Central memory CD8-positive, alpha-beta T cell (primary cell): Measurements from ENCODE around the gene FAM98B.

Source experiments
- ATAC-seq: fragments of 150-1000 bp; cut with Tn5 transposase; replicated peaks from 2 replicates; pipeline ENCODE4 v1.10.0; 2022; ENCODE audit warnings: mild to moderate bottlenecking, moderate FRiP score, moderate number of reproducible peaks; ENCODE audit not compliant: poor library complexity, severe bottlenecking; ENCODE audit errors: extremely low read depth
- DNase-seq, 2 donors: peaks; one replicate each; pipeline ENCODE4 v3.0.0; 2021; ENCODE audit warnings: low spot score in 2 of 2
- H3K27ac Mint-ChIP-seq: one replicate; pipeline ENCODE4 v1.8.0; 2022; ENCODE audit warnings: low read depth, mild to moderate bottlenecking, moderate library complexity, mixed read lengths
- H3K27me3 Mint-ChIP-seq: one replicate; pipeline ENCODE4 v1.8.0; 2022; ENCODE audit warnings: mixed read lengths
- H3K36me3 Mint-ChIP-seq: one replicate; pipeline ENCODE4 v1.8.0; 2022; ENCODE audit warnings: mild to moderate bottlenecking, moderate library complexity, mixed read lengths; ENCODE audit not compliant: insufficient read depth
- H3K4me1 Mint-ChIP-seq: one replicate; pipeline ENCODE4 v1.8.0; 2022; ENCODE audit warnings: mixed read lengths
- H3K4me3 Mint-ChIP-seq: one replicate; pipeline ENCODE4 v1.8.0; 2022; ENCODE audit warnings: mild to moderate bottlenecking, moderate library complexity, mixed read lengths
- H3K9me3 Mint-ChIP-seq: one replicate; pipeline ENCODE4 v1.8.0; 2022; ENCODE audit warnings: mixed read lengths

The FAM98B gene

DNA sequence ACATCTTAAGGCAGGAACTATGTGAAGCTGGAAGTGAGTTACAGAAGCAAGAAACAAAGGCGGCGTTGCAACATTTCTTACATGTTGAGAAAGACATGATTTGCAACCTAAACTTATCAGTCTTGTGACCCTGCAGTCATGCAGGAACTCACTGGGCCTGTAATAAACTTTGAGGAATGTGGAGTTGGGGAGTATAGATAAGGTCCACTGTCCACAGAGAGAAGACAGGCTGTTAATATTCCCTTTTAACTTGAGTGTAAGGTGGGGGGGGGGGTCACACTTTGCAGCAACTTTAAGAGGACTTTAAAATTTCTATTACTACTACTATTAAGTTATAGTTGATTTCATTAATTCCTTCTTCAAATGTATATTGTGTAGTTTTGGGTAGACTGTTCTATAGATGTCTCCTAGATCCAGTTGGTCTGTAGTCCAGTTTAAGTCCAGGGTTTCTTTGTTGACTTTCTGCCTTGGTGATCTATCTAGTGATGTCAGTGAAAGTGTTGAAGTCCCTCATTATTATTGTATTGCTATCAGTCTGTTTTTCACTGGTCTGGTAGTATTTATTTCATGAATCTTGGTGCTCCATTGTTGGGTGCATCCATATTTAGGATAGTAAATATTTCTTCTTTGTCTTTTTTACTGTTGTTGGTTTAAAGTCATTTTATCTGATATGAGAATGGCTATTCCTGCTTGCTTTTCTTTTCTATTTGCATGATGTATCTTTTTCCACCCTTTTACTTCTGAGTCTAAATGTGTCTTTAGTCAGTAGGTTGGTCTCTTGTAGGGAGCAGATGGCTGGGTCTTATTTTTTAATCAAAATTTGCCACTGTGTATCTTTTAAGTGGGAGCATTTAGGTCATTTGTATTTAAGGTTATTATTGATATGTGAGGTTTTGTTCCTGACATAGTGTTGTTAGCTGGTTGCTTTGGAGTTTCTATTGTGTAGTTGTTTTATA, 15.6 kb upstream of the FAM98B start:
- Mint-ChIP-seq H3K4me1 (peaks cover 7% of the 10 kb centered on the region), H3K36me3 (peaks cover 3% of the 10 kb centered on the region), H3K9me3 (no peaks in the 10 kb centered on the region), H3K27me3 (peaks cover 66% of the 10 kb centered on the region), H3K4me3 (no peak overlapping the region), H3K27ac (no peak overlapping the region)
- DNase-seq (no peak), ATAC-seq (no peak)

DNA sequence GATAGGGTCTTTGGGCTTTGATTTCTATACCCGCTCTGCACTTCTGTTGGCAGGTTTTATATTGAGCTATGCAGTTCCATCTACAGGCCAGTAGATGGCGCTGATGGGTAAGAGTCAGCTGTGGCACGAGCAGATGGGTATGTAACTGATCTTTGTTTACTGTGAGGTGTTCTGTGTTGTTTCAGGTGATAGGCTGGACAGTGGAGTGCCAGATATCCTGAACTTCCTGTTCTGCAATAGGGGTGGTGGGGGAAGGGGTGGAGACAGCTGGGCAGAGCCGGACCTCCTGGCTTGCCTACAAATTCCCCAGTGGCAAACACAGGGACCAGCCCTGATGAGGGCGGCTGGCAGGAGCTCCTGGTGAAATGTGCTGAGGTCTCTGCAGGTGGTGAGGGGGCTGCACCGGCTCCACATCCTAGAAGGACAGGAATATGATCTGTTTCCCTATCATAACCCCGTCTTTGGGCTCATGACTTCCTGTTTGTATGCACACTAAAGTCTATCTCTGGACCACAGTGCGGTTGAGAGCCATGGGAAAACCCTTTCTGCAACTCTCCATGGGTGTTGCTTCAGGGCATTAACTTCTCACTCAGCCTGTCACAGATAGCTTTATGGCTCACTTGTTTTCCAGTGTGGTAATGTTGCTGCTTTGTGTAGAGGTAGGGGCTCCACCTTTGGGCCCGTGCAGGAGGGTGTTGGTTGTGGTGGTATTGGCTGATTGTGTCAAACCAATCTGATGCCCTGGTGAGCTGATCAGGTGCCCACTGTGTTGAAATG, 13.4 kb upstream of the FAM98B start:
- peaks cover 7% of the 10 kb centered on the region for H3K4me1 Mint-ChIP-seq
- DNase-seq (peak in 1 of 2 donors; percentile 41), ATAC-seq (peak; percentile 75)
- H3K9me3 Mint-ChIP-seq = no peaks in the 10 kb centered on the region
- H3K27me3 Mint-ChIP-seq = peaks cover 47% of the 10 kb centered on the region
- peak overlapping the region; percentile 69 for H3K27ac Mint-ChIP-seq
- no peak overlapping the region for H3K4me3 Mint-ChIP-seq
- peaks cover 3% of the 10 kb centered on the region for H3K36me3 Mint-ChIP-seq

DNA sequence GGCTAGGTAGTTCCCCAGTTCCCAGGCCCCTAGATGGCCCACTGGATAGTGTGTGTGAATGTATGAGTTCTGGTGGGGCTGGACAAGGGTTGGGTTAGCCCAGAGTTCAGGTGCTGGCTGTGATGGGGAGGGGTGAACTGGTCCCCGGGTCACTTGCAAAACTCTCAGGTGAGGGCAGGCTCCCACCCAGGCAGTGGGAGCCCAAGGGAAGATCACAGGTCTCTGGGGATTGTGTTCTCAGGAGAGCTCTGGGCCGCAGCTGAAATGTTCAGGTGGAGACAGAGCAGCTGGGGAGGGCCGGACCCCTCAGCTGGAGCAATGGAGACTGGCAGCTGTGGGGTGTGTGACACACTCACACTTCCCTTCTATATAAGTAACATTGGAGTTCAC, 12.8 kb upstream of the FAM98B start:
- peaks cover 3% of the 10 kb centered on the region for H3K36me3 Mint-ChIP-seq
- ATAC-seq (no peak), DNase-seq (no peak)
- no peaks in the 10 kb centered on the region for H3K9me3 Mint-ChIP-seq
- peak overlapping the region; percentile 69 for H3K27ac Mint-ChIP-seq
- no peak overlapping the region for H3K4me3 Mint-ChIP-seq
- peaks cover 41% of the 10 kb centered on the region for H3K27me3 Mint-ChIP-seq
- H3K4me1 Mint-ChIP-seq = peaks cover 7% of the 10 kb centered on the region

DNA sequence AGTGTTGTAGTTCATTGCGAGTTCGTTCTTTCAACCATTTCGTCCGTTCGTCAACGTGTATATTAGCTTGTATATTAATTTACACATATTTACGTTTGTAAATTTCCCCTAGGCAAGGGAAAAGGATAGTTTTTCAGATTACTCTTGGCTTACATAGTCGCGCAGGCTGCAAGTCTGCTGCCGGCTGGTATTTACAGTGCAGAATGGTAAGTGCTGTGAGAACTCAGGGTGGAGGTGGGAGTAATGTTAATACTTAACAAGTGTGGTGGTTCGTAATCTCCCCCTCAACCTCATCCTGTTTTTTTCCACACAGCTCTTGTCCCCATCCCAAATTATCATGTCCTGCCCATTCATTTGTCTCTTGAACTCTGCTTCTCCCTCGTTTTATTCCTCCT, 766 bp downstream of the FAM98B start:
- DNase-seq (no peak), ATAC-seq (peak; percentile 8)
- Mint-ChIP-seq H3K27me3 (no peaks in the 10 kb centered on the region), H3K27ac (peak overlapping the region; percentile 96), H3K4me1 (peaks cover 30% of the 10 kb centered on the region), H3K4me3 (peak overlapping the region; percentile 89), H3K36me3 (peaks cover 8% of the 10 kb centered on the region), H3K9me3 (no peaks in the 10 kb centered on the region)

DNA sequence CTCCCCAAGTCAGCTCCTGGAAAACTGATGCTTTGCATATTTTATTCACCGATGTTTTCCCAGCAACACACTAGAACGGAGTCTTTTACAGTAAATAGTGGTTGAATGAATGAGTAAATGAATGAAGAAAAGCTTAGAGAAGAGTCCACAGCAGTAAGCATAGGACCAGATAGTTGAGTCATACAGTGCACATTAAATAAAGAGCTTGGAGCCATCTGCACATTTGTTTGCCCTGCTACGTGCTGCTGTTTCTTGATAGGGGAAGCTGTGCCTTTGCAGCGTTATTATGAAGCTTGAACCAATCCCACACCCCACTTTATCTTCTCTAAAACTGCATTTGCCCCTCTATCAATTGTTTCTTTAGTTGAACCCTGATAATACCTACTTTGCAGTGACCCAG, 1.2 kb downstream of the FAM98B start:
- Mint-ChIP-seq H3K4me1 (peaks cover 30% of the 10 kb centered on the region), H3K27me3 (no peaks in the 10 kb centered on the region), H3K36me3 (peaks cover 8% of the 10 kb centered on the region), H3K9me3 (no peaks in the 10 kb centered on the region), H3K27ac (peak overlapping the region; percentile 96), H3K4me3 (peak overlapping the region; percentile 89)
- DNase-seq (no peak), ATAC-seq (no peak)

DNA sequence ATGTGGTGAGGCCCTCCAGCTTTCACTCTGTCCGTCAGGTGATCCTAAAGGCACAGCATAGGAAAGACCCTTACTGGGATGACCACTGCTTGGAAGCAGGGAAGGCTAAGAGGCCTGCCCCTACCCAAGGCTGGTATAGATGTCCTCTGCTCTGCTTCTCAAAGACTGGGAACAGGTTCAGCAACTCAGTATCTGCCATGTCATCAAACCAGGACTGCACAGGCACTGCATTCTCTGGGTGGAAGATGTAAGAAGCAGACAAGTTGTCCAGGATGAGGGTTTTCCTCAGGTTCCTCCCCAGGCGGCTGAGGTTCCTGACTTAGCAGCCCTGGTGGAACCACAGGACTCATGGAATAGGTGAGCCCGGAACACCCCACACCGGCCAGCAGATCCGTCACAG, 4.7 kb downstream of the FAM98B start:
- no peak for ATAC-seq
- Mint-ChIP-seq H3K4me1 (peaks cover 35% of the 10 kb centered on the region), H3K27me3 (no peaks in the 10 kb centered on the region), H3K27ac (no peak overlapping the region), H3K4me3 (no peak overlapping the region), H3K9me3 (no peaks in the 10 kb centered on the region), H3K36me3 (peaks cover 8% of the 10 kb centered on the region)
- DNase-seq = no peak

DNA sequence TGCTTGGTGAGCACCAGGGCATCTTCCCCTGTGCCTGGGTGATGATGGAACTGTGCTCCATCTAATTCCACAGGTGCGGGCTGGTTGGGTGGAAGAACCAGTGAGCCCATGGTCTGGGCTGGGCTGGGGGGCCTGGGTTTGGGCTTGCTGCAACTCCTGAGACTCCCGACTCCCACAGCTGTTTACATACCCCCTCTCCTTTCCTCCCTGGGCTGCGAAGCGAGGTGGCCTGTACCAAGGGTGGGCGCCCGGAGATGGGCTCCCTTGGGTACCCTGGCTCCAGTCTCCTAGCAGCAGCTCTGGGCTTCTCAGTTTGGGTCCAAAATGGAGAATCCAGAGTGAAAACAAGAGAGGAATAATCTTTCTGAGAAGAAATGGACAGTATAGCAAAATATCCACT, 5.6 kb downstream of the FAM98B start:
- peaks cover 35% of the 10 kb centered on the region for H3K4me1 Mint-ChIP-seq

DNA sequence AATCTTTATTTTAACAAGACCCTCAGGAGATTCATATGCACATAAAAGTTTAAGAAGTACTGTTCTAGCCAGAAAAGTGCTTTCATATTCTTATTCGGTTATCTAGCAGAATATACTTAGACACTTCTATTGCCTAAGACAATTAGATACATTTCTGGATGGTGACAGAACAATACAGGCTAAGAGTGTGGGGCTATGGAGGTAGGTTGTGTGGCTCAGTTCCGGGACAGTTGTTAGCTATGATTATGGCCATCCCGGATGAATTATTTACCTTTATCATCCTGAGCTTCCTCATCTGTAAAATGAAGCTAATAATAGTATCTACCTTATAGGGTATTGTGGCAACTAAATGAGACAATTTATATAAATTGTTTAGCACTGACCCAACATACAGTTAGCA, 6.6 kb downstream of the FAM98B start:
- Mint-ChIP-seq H3K4me1 (peaks cover 25% of the 10 kb centered on the region), H3K36me3 (peaks cover 3% of the 10 kb centered on the region), H3K27me3 (no peaks in the 10 kb centered on the region), H3K27ac (no peak overlapping the region), H3K4me3 (no peak overlapping the region), H3K9me3 (no peaks in the 10 kb centered on the region)
- ATAC-seq = no peak
- no peak for DNase-seq

More for the DNA sequence above, 5.6 kb downstream of the FAM98B start:
- Mint-ChIP-seq H3K4me3 (no peak overlapping the region), H3K36me3 (peaks cover 1% of the 10 kb centered on the region), H3K27ac (no peak overlapping the region), H3K27me3 (no peaks in the 10 kb centered on the region), H3K9me3 (no peaks in the 10 kb centered on the region)
- ATAC-seq (no peak), DNase-seq (no peak)

DNA sequence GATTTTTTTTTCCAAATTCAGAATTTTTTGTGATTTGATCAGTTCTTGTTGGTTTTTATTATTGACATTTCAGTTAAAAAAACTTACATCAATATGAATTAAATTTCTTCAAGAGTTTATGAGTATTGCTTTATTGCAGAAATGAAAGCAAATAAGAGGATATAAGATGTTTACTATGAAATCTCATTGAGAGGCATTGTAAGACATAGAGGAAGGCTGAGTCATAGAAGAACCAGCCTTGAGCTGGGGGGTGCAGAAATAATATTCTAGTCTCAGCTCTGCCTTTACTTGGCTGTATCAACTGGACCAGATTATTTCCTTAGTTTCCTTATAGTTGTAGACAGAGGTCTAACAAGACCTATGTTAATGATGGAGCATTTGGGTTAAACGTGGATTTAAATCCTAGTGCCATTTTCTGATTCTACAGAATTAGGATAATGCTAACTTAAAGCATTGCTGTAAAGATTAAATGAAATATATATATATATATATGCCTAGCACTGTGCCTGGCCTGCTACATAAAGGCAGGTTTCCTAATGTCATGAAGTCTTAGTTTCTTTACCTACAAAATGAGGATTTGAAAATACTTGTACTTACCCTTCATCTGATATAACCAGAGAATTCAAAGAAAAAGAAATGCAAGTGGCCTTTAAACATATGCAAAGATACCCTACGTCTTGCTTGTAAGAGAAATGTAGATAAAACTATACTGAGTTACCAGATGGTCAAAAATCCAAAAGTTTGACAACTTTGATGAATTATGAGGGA, 7.3 kb downstream of the FAM98B start:
- ATAC-seq = no peak
- DNase-seq = no peak
- Mint-ChIP-seq H3K4me3 (no peak overlapping the region), H3K27me3 (no peaks in the 10 kb centered on the region), H3K9me3 (no peaks in the 10 kb centered on the region), H3K4me1 (peaks cover 19% of the 10 kb centered on the region), H3K36me3 (peaks cover 3% of the 10 kb centered on the region), H3K27ac (no peak overlapping the region)

DNA sequence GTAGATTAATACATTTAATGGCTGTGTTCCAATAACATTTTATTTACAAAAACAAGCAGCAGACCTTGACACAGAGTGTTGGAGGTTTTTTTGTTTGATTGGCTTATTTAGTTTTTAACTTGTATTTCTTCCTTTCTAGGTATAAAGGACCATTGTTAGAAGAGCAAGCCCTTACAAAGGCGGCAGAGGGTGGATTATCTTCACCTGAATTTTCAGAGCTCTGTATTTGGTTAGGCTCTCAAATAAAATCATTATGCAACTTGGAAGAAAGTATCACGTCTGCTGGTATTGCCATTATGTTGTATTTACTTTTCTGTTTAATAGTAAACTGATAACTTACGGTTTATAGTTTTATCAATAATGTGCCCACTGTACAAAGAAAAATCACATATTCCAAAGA, 10.0 kb downstream of the FAM98B start:
- no peak for DNase-seq
- ATAC-seq = no peak
- H3K36me3 Mint-ChIP-seq = peaks cover 3% of the 10 kb centered on the region
- no peaks in the 10 kb centered on the region for H3K9me3 Mint-ChIP-seq
- H3K4me3 Mint-ChIP-seq = no peak overlapping the region
- H3K27ac Mint-ChIP-seq = no peak overlapping the region
- H3K27me3 Mint-ChIP-seq = no peaks in the 10 kb centered on the region
- H3K4me1 Mint-ChIP-seq = peaks cover 6% of the 10 kb centered on the region

DNA sequence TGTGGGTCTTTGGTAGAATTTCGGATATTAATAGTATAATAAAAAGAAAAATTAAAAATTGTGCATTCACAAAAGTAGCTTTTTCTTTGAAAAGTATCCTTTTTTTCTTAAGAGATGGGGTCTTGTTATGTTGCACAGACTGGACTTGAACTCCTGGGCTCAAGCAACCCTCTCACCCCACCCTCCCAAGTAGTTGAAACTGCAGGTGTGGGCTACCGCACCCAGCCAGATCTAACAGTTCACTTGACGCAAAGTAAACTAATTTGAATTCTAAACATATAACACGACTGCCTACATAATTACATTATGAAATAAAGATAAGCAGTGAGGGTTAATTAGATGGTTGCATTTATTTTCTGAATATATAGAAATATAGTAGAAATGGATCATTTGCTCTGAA, 10.7 kb downstream of the FAM98B start:
- Mint-ChIP-seq H3K4me1 (peaks cover 6% of the 10 kb centered on the region), H3K9me3 (no peaks in the 10 kb centered on the region), H3K27ac (no peak overlapping the region), H3K27me3 (no peaks in the 10 kb centered on the region), H3K36me3 (peaks cover 3% of the 10 kb centered on the region), H3K4me3 (no peak overlapping the region)
- DNase-seq (no peak), ATAC-seq (no peak)

DNA sequence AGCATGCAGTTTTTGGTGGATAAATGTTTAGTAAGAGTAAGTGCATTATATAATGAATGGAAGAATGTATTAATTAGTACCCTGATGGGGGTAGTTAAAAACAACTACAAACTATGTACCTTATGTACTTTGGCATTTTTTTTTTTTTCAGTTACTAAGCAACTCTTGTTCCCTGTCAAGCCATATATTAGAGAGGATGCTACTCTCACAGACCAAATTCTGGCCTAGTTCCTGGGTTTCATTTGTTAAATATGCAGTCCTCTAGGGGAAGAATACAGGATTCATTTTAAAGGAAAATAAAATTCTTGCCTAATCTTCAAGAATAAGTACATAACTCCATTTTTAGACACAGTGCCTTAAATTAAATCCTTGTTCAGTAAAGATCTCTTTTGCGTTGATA, 16.9 kb downstream of the FAM98B start:
- Mint-ChIP-seq H3K4me1 (peaks cover 9% of the 10 kb centered on the region), H3K27me3 (no peaks in the 10 kb centered on the region), H3K9me3 (no peaks in the 10 kb centered on the region), H3K4me3 (no peak overlapping the region), H3K27ac (peak overlapping the region; percentile 30), H3K36me3 (peaks cover 21% of the 10 kb centered on the region)
- DNase-seq (no peak), ATAC-seq (no peak)
